ENCODE data around the gene COX4I2.

The COX4I2 gene

DNA sequence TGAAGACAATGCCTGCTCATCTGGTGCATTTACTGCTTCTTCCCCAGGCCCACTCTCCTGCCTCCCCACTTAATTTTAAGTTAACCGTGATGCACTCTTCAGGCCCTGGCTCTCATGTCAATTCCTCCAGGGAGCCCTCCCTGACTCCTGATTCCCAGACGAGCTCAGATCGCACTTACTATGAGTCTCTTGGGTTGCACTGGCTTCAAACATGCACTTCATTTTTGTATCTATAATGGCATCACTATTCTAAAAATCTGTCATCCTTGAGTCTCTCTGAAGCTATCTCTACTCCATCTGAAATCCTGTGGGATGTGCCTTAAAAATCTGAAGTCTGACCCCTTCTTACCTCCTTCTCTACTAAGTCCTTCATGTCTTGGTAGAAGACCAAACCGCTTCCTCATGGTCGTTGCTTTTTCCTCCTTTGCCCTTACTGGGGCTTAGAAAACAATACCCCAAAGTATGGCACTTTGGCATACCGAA, 24.7 kb downstream of the COX4I2 start:
- CTCF ChIA-PET = interaction anchor here (1.2 to 16.6 kb wide), 24 partner anchors 8 to 161 kb away, joined by 3 to 534 read pairs (median 16); partner anchors contain the start of gene BCL2L1
- DNase-seq (ENCODE audit: low read depth, low spot score) = no peak
- POLR2A ChIA-PET = interaction anchor here (1.0 to 3.9 kb wide), 4 partner anchors 29 to 60 kb away, joined by 3 to 42 read pairs (median 4); partner anchors contain the start of gene BCL2L1
- no peak overlapping the region for H3K4me3 ChIP-seq (ENCODE audit: low read depth, low read length)
- TF ChIP-seq CTCF (IDR thresholded peaks at IDR 0.05; ENCODE audit: insufficient read depth, low read length, missing control alignments) = no peak

DNA sequence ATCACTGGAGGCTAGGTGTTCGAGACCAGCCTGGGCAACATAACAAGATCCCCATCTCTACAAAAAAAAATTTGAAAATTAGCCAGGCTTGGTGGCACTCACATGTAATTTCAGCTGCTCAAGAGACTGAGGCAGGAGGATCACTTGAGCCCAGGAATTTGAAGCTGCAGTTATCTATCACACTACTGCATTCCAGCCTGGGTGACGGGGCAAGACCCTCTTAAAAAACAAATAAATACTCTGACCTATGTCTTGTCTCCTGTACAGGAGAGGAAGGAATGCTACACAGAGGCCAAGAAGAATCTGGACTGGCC, 25.8 kb downstream of the COX4I2 start:
- H3K4me3 ChIP-seq (ENCODE audit: low read depth, low read length) = no peak overlapping the region
- ChIA-PET POLR2A (interaction anchor here (3.9 kb wide), 1 partner anchor 58 kb away, joined by 42 read pairs; the partner anchor contains the start of gene BCL2L1), CTCF (interaction anchor here (1.0 to 10.7 kb wide), 7 partner anchors 10 to 107 kb away, joined by 3 to 534 read pairs (median 3); partner anchors contain the start of gene BCL2L1)
- no peak for TF ChIP-seq CTCF (IDR thresholded peaks at IDR 0.05; ENCODE audit: insufficient read depth, low read length, missing control alignments)
- no peak for DNase-seq (ENCODE audit: low read depth, low spot score)

DNA sequence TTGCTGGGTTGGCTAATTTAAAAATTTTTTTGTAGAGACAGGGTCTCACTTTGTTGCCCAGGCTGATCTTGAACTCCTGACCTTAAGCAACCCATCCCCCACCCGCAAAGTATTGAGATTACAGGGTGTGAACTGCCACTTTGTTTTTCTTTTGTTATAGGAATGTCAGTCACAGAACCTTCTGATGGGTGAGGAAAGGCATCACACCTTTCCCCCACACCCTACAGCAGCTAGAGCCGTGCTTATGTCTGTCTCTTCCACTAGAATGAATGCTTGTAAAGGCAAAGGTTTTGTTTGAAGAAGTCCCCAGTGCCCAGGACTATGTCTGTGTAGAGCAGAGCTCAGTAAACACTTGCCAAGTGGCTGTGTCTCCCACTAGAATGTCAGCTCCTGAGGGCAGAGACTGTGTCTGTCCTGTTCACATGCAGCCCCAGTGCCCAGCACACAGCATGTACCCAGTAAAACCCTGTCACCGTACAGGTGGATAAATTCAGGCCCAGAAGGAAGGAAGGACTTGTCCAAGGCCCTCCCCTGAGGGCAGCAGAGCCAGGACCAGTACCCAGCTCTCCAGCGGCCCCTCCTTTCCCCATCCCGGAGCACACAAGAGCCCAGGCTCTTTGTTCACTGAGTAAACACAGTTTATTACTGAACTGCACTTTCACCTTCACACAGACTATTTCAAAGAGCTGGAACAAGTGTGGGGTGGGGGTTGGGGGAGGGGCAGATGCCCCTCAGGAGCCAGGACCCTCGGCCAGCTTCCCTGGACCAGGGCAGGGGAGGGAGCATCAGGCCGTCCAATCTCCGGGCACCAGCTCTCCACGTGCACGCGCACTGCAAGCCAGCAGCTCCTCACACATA, 26.4 kb downstream of the COX4I2 start:
- ChIA-PET POLR2A (interaction anchor here (1.0 to 3.9 kb wide), 2 partner anchors 30 to 58 kb away, joined by 4 to 42 read pairs; partner anchors contain the start of gene BCL2L1), CTCF (interaction anchor here (0.7 to 10.7 kb wide), 11 partner anchors 11 to 108 kb away, joined by 3 to 534 read pairs (median 3); partner anchors contain the start of gene BCL2L1)
- H3K4me3 ChIP-seq (ENCODE audit: low read depth, low read length) = no peak overlapping the region
- no peak for TF ChIP-seq CTCF (IDR thresholded peaks at IDR 0.05; ENCODE audit: insufficient read depth, low read length, missing control alignments)
- no peak for DNase-seq (ENCODE audit: low read depth, low spot score)

DNA sequence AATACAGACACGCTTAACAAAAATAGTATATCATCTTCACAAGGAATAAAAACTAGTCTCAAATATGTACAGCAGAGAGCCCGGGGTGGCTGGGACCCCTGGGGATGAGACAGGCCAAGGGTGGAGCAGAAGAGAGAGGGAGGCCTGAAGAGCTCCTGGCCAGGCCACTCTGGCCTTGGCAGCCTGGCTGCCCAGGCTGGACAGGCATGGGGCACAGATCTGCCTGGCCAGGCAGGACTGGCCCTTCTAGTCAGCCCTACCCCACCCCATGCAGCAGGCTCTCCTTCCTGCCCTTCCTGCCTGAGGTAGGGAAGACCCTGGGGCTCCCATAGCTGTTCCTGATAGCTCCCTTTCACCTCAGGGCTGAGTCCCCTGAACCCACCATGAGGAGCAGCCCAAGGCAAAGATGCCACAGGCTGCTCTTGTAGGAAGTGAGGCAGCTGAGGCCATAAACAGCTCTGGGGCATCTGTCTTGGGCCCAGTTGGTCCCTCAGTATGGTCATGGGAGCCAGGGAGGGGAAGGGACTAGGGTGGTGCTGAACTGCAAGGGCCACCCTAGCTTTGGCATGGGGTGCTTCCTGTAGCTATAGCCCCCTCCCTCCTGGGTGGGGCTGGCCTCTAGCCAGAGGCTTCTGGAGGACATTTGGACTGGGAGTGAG, 27.1 kb downstream of the COX4I2 start:
- H3K4me3 ChIP-seq (ENCODE audit: low read depth, low read length) = no peak overlapping the region
- ChIA-PET POLR2A (interaction anchor here (0.9 to 3.9 kb wide), 3 partner anchors 29 to 57 kb away, joined by 4 to 42 read pairs (median 4); partner anchors contain the start of gene BCL2L1), CTCF (interaction anchor here (0.7 to 10.7 kb wide), 10 partner anchors 11 to 105 kb away, joined by 3 to 534 read pairs (median 3); partner anchors contain the start of gene BCL2L1)
- no peak for DNase-seq (ENCODE audit: low read depth, low spot score)
- no peak for TF ChIP-seq CTCF (IDR thresholded peaks at IDR 0.05; ENCODE audit: insufficient read depth, low read length, missing control alignments)

- CTCF ChIA-PET = interaction anchor here (1.3 to 10.7 kb wide), 3 partner anchors 10 to 106 kb away, joined by 3 to 534 read pairs (median 73); partner anchors contain the start of gene BCL2L1
- DNase-seq (ENCODE audit: low read depth, low spot score) = no peak
- POLR2A ChIA-PET = no interaction called here
- no peak overlapping the region for H3K4me3 ChIP-seq (ENCODE audit: low read depth, low read length)
- TF ChIP-seq CTCF (IDR thresholded peaks at IDR 0.05; ENCODE audit: insufficient read depth, low read length, missing control alignments) = no peak
Observed at GRCh38 chr20:31665753-31666152, 28.0 kb downstream of the COX4I2 start.

Measured in AG04449 (cell line).